Hepatocyte (in vitro differentiated cells): Measurements from ENCODE around the gene MED13L. TPM values are rescaled to one million over a fixed set of nuclear protein-coding genes. Genes with fewer than 3 reads are reported as not detected.
A peak's percentile ranks its signal among the peaks of the same experiment; 100 is the strongest.

Experiments used
- DNase-seq: peaks from one replicate; pipeline ENCODE4 v3.0.0-alpha.2; 2016; ENCODE audit warnings: low spot score
- H2AFZ ChIP-seq: fragments of 200-600 bp; sonication (generic); 2 replicates; pipeline ENCODE4 v1.6.0; 2016; ENCODE audit warnings: antibody characterized with exemption, mild to moderate bottlenecking
- H3K27ac ChIP-seq: fragments of 200-600 bp; sonication (generic); 2 replicates; pipeline ENCODE4 v1.5.1; 2016; ENCODE audit warnings: mild to moderate bottlenecking
- H3K27me3 ChIP-seq: fragments of 200-600 bp; sonication (generic); 2 replicates; pipeline ENCODE4 v1.6.1; 2016
- H3K36me3 ChIP-seq: fragments of 200-600 bp; sonication (generic); replicated peaks from 2 replicates; pipeline ENCODE4 v1.5.1; 2016; ENCODE audit warnings: low read depth; ENCODE audit not compliant: insufficient read depth
- H3K4me1 ChIP-seq: fragments of 200-600 bp; sonication (generic); 2 replicates; pipeline ENCODE4 v1.5.1; 2016; ENCODE audit warnings: mild to moderate bottlenecking, moderate library complexity; ENCODE audit not compliant: insufficient read depth
- H3K4me2 ChIP-seq: fragments of 200-600 bp; sonication (generic); 2 replicates; pipeline ENCODE4 v1.6.0; 2016
- H3K4me3 ChIP-seq: fragments of 200-600 bp; sonication (generic); 2 replicates; pipeline ENCODE4 v1.5.1; 2016; ENCODE audit warnings: mild to moderate bottlenecking
- H3K79me2 ChIP-seq: fragments of 200-600 bp; sonication (generic); 2 replicates; pipeline ENCODE4 v1.6.0; 2017; ENCODE audit warnings: mild to moderate bottlenecking
- H3K9me2 ChIP-seq: fragments of 200-600 bp; sonication (generic); replicated peaks from 2 replicates; pipeline ENCODE4 v1.6.0; 2017; ENCODE audit warnings: mild to moderate bottlenecking; ENCODE audit not compliant: insufficient read depth
- H3K9me3 ChIP-seq: fragments of 200-600 bp; sonication (generic); 2 replicates; pipeline ENCODE4 v1.5.1; 2016; ENCODE audit warnings: low read depth, mild to moderate bottlenecking
- H4K20me1 ChIP-seq: fragments of 200-600 bp; sonication (generic); 2 replicates; pipeline ENCODE4 v1.6.0; 2016; ENCODE audit warnings: mild to moderate bottlenecking; ENCODE audit not compliant: insufficient read depth, poor library complexity, severe bottlenecking
- EZH2 ChIP-seq: fragments of 200-600 bp; sonication (generic); IDR thresholded peaks from 2 replicates; pipeline ENCODE4 v1.6.1; 2016; ENCODE audit warnings: antibody characterized with exemption, mild to moderate bottlenecking, borderline replicate concordance
- EZH2phosphoT487 ChIP-seq: fragments of 200-600 bp; sonication (generic); IDR thresholded peaks from one replicate; pipeline ENCODE4 v1.6.1; 2018; ENCODE audit warnings: antibody characterized with exemption, mild to moderate bottlenecking, low read depth, moderate library complexity; ENCODE audit not compliant: unreplicated experiment, severe bottlenecking
- WGBS: methylation state at CpG from one replicate; pipeline ENCODE4 v1.1.6; 2016; ENCODE audit warnings: low lambda C conversion rate; ENCODE audit errors: missing lambda C conversion rate; 5-methylcytosine and 5-hydroxymethylcytosine counted together
- polyA plus RNA-seq: library from polyadenylated mRNA; unstranded; fragments of >200 nt; fragmentation: Nextera tagmentation; extraction: Ambion mirVana; gene quantifications from 2 replicates; pipeline ENCODE4 v1.2.1, GENCODE V29; 2016
- total RNA-seq: library from RNA; depleted of rRNA; stranded (reverse); fragments of >200 nt; gene quantifications from 2 replicates; pipeline ENCODE4 v1.2.3, GENCODE V29; 2014
- TF ChIP-seq, protein P1 (sequence below): fragments of 200-600 bp; sonication (generic); IDR thresholded peaks from 2 replicates; pipeline ENCODE4 v1.5.1; 2016; ENCODE audit warnings: antibody characterized with exemption, mild to moderate bottlenecking; ENCODE audit not compliant: poor library complexity

MED13L gene
- total and polyA plus RNA-seq, 2 experiments from 2014 or later: 23.7 to 135 TPM

DNA sequence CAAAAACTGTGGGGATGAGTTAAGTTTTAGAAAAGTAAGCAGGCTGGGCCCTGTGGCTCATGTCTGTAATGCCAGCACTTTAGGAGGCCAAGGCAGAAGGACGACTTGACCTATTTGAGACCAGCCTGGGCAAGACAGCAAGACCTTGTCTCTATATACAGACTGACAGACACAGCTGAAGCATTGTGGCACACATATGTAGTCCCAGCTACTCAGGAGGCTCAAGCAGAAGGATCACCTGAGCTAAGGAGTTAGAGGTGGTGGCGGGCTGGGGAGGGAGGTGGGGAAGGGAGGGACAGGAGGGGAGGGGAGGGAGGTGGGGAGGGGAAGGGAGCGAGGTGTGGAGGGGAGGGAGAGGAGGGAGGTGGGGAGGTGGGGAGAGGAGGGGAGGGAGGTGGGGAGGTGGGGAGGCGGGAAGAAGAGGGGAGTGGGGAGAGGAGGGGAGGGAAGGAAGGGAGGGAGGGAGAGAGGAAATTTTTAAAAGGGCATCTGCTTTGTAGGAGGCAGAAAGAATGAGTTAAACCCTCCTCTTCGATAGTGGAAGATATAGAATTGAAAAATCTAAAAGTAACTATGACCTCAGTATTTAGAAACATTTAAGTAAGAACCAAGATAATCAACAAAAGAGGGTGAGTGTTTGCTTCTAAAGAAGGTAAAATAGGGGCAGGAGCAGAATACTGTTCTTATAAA lies 30.9 kb downstream of the MED13L start:
- Histone ChIP-seq H4K20me1 (peaks cover 81% of the 10 kb centered on the region), H3K27me3 (no peaks in the 10 kb centered on the region), H2AFZ (no peak overlapping the region), H3K4me1 (peaks cover 23% of the 10 kb centered on the region), H3K79me2 (peaks cover 97% of the 10 kb centered on the region), H3K9me2 (no peaks in the 10 kb centered on the region), H3K4me2 (no peak overlapping the region), H3K4me3 (no peak overlapping the region), H3K9me3 (no peaks in the 10 kb centered on the region), H3K36me3 (no peaks in the 10 kb centered on the region), H3K27ac (no peak overlapping the region)
- DNase-seq: no peak
- TF ChIP-seq EZH2phosphoT487 (no peak), EZH2 (no peak)
- TF ChIP-seq, protein P1, sequence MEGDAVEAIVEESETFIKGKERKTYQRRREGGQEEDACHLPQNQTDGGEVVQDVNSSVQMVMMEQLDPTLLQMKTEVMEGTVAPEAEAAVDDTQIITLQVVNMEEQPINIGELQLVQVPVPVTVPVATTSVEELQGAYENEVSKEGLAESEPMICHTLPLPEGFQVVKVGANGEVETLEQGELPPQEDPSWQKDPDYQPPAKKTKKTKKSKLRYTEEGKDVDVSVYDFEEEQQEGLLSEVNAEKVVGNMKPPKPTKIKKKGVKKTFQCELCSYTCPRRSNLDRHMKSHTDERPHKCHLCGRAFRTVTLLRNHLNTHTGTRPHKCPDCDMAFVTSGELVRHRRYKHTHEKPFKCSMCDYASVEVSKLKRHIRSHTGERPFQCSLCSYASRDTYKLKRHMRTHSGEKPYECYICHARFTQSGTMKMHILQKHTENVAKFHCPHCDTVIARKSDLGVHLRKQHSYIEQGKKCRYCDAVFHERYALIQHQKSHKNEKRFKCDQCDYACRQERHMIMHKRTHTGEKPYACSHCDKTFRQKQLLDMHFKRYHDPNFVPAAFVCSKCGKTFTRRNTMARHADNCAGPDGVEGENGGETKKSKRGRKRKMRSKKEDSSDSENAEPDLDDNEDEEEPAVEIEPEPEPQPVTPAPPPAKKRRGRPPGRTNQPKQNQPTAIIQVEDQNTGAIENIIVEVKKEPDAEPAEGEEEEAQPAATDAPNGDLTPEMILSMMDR: no peak
- WGBS: 92% methylated on average over 3 of the region's 5 CpGs

DNA sequence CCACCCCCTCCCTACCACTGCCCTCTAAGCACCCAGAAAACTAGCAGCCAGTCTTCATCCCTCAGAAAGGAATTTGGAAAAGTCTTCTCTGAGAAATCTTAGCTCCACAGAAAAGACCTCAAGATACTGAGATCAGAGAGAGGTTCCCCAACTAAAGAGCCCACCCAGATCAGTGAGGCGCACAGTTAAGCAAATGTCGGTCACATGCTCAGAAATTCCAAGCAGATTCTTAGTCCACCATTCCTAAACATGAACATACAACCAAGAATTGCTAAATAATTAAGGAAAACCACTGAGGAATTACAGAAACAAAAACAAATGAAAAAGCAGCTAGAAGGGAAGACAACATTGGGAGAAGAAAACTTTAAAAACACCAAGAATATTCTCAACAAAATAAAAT lies 32.3 kb downstream of the MED13L start:
- no peaks in the 10 kb centered on the region for H3K27me3 ChIP-seq
- H3K4me1 ChIP-seq: peaks cover 23% of the 10 kb centered on the region
- H3K4me2 ChIP-seq: no peak overlapping the region
- H3K27ac ChIP-seq: no peak overlapping the region
- DNase-seq: no peak
- H2AFZ ChIP-seq: no peak overlapping the region
- H3K79me2 ChIP-seq: peaks cover 97% of the 10 kb centered on the region
- no peaks in the 10 kb centered on the region for H3K9me2 ChIP-seq
- H3K4me3 ChIP-seq: no peak overlapping the region
- WGBS: 81% methylated on average over 2 of the region's 2 CpGs
- no peak for TF ChIP-seq EZH2
- TF ChIP-seq, protein P1: no peak
- TF ChIP-seq EZH2phosphoT487: no peak
- no peaks in the 10 kb centered on the region for H3K36me3 ChIP-seq
- no peaks in the 10 kb centered on the region for H3K9me3 ChIP-seq
- H4K20me1 ChIP-seq: peaks cover 93% of the 10 kb centered on the region

DNA sequence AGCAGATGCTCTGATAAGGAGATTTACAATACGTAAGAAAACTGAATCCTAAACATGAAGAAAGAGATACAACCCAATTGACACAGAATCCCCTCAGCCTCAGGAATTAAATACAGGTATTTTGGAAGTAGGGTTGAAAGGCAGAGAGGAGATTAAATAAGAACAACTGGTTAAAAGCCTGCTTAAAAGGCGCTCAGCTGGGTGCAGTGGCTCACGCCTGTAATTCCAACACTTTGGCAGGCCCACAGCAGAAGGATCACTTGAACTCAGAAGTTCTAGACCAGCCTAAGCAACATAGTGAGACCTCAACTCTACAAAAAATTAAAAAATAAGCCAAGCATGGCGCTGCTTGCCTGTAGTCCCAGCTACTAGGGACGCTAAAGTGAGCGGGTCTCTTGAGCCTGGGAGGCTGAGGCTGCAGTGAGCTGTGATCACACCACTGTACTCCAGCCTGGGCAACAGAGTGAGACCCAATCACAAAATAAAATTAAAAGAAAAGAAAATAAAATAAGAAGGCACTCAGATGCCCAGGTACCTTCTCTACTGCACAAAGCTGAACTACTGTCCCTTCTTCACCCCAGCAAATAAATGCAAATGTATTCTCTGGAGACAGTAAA lies 32.9 kb downstream of the MED13L start:
- whole genome bisulfite sequencing: 77% methylated on average over 6 of the region's 6 CpGs
- no peak overlapping the region for H2AFZ ChIP-seq
- TF ChIP-seq EZH2phosphoT487 (no peak), EZH2 (no peak)
- TF ChIP-seq, protein P1: no peak
- DNase-seq: no peak
- H3K4me2 ChIP-seq: peak overlapping the region; percentile 32
- H3K27ac ChIP-seq: peak overlapping the region; percentile 22
- no peaks in the 10 kb centered on the region for H3K36me3 ChIP-seq
- H3K79me2 ChIP-seq: peaks cover 97% of the 10 kb centered on the region
- H3K4me1 ChIP-seq: peaks cover 23% of the 10 kb centered on the region
- H3K9me3 ChIP-seq: no peaks in the 10 kb centered on the region
- H4K20me1 ChIP-seq: peaks cover 97% of the 10 kb centered on the region
- H3K4me3 ChIP-seq: no peak overlapping the region
- H3K9me2 ChIP-seq: no peaks in the 10 kb centered on the region
- no peaks in the 10 kb centered on the region for H3K27me3 ChIP-seq
